ENCODE results near the gene HACD2. TPM values are rescaled to one million over a fixed set of nuclear protein-coding genes. Genes with fewer than 3 reads are reported as not detected.

HACD2 gene
- total RNA-seq, 4 donors from 2014 or later = 11.9 to 70.5 (median 48.2) TPM

DNA sequence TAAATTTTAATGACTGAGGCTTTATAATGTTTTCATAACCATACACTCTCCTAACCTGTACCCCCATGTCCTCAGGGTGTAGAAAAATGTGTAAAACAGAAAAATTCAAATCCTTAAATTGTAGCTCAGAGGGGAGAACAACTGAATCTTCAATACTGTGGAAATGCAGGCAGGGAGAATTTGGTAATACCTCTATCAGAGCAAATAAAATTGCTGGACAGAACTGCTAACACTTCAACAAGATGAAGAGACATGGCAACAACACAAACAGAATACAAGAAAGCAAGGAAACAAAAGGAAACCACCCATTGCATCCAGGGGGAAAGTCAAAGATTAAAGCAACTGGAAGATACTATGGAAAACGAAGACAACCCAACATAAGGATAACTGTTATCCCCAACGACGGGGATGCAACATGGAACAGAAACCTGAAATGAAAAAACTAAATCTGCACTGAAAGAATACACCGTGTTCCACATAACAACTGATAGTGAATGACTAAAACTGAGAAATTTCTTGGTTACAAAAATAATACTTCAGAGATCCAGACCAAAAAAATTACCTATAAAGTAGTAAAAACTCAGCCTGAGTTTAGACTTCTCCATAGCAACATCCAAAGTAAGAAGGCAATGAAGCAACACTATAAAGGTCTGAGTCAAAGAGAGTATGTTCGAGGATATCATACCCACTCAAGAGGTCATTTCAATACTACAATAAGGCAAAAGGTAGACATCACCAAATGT, 48.5 kb downstream of the HACD2 start:
- Histone ChIP-seq H3K27me3 (no peaks in the 10 kb centered on the region), H3K36me3 (no peaks in the 10 kb centered on the region), H3K27ac (no peak overlapping the region), H3K9me3 (no peaks in the 10 kb centered on the region), H3K4me3 (no peak overlapping the region), H3K4me1 (peaks cover 0 to 16% (median 8%) of the 10 kb centered on the region in 4 donors)
- in situ Hi-C loops (cut with MboI; ENCODE audit: low pct_ligation_motif_present in 1 of 4, low pct_unique_long_range_greater_than_20kb in 1 of 4, low sequenced_read_pairs in 3 of 4) (no loop called here), intact Hi-C loops (cut with DNase I; ENCODE audit: low total_unique reads) (no loop called here)
- no peak for DNase-seq
- TF ChIP-seq, protein P1, sequence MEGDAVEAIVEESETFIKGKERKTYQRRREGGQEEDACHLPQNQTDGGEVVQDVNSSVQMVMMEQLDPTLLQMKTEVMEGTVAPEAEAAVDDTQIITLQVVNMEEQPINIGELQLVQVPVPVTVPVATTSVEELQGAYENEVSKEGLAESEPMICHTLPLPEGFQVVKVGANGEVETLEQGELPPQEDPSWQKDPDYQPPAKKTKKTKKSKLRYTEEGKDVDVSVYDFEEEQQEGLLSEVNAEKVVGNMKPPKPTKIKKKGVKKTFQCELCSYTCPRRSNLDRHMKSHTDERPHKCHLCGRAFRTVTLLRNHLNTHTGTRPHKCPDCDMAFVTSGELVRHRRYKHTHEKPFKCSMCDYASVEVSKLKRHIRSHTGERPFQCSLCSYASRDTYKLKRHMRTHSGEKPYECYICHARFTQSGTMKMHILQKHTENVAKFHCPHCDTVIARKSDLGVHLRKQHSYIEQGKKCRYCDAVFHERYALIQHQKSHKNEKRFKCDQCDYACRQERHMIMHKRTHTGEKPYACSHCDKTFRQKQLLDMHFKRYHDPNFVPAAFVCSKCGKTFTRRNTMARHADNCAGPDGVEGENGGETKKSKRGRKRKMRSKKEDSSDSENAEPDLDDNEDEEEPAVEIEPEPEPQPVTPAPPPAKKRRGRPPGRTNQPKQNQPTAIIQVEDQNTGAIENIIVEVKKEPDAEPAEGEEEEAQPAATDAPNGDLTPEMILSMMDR (IDR thresholded peaks at IDR 0.05) = no peak
- TF ChIP-seq POLR2A (IDR thresholded peaks at IDR 0.05) (no peak), POLR2AphosphoS5 (IDR thresholded peaks at IDR 0.05) (no peak), EP300 (IDR thresholded peaks at IDR 0.05; ENCODE audit: low read depth) (no peak)
- WGBS, 2 donors (ENCODE audit: low coverage in 1 of 2) = 80 to 86% methylated on average over 4 to 5 of the region's 5 CpGs

DNA sequence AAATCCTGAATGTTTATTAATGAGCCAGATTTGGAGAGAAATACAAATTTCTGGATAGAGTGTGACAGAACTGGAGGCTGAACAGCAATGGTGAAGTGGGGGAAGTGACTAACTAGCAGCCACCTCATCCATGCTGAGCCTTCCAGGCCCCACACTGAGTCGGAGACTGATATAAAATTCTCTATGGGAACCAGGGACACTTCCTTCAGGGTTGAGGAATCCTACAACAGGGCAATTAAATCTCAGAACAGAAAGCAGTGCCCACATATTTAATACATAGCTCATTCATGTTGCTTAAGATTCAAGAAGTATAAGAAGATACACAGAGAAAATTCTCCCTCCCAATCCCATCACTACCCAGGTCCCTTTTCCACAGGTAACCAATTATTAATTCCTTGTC, 49.3 kb downstream of the HACD2 start:
- WGBS, 2 donors (ENCODE audit: low coverage in 1 of 2) = 65% methylated on average over 1 of the region's 1 CpG; no CpG with 5 or more reads in 1 of the 2 donors
- DNase-seq = no peak
- in situ Hi-C loops (cut with MboI; ENCODE audit: low pct_ligation_motif_present in 1 of 4, low pct_unique_long_range_greater_than_20kb in 1 of 4, low sequenced_read_pairs in 3 of 4) (no loop called here), intact Hi-C loops (cut with DNase I; ENCODE audit: low total_unique reads) (no loop called here)
- Histone ChIP-seq H3K4me3 (no peak overlapping the region), H3K27me3 (no peaks in the 10 kb centered on the region), H3K27ac (no peak overlapping the region), H3K9me3 (no peaks in the 10 kb centered on the region), H3K4me1 (peaks cover 0 to 16% (median 8%) of the 10 kb centered on the region in 4 donors), H3K36me3 (no peaks in the 10 kb centered on the region)
- TF ChIP-seq EP300 (IDR thresholded peaks at IDR 0.05; ENCODE audit: low read depth) (no peak), POLR2A (IDR thresholded peaks at IDR 0.05) (no peak), POLR2AphosphoS5 (IDR thresholded peaks at IDR 0.05) (no peak)
- TF ChIP-seq, protein P1 (IDR thresholded peaks at IDR 0.05) = no peak

- intact Hi-C loops (cut with DNase I; ENCODE audit: low total_unique reads) = no loop called here
- no peak for DNase-seq
- peaks cover 0 to 16% (median 8%) of the 10 kb centered on the region in 4 donors for H3K4me1 ChIP-seq
- no peaks in the 10 kb centered on the region for H3K36me3 ChIP-seq
- H3K4me3 ChIP-seq = no peak overlapping the region
- no peaks in the 10 kb centered on the region for H3K27me3 ChIP-seq
- in situ Hi-C loops (cut with MboI; ENCODE audit: low pct_ligation_motif_present in 1 of 4, low pct_unique_long_range_greater_than_20kb in 1 of 4, low sequenced_read_pairs in 3 of 4) = no loop called here
- WGBS, 2 donors (ENCODE audit: low coverage in 1 of 2) = 29 to 64% methylated on average over 1 to 4 of the region's 4 CpGs
- H3K9me3 ChIP-seq = no peaks in the 10 kb centered on the region
- H3K27ac ChIP-seq = no peak overlapping the region
- TF ChIP-seq POLR2A (IDR thresholded peaks at IDR 0.05) (no peak), EP300 (IDR thresholded peaks at IDR 0.05; ENCODE audit: low read depth) (no peak), POLR2AphosphoS5 (IDR thresholded peaks at IDR 0.05) (no peak)
- TF ChIP-seq, protein P1 (IDR thresholded peaks at IDR 0.05) = no peak
These were observed 50.6 kb downstream of the HACD2 start for GRCh38 chr3:123534264-123534663.

- Histone ChIP-seq H3K4me1 (peaks cover 0 to 16% (median 8%) of the 10 kb centered on the region in 4 donors), H3K36me3 (no peaks in the 10 kb centered on the region), H3K27me3 (no peaks in the 10 kb centered on the region), H3K9me3 (no peaks in the 10 kb centered on the region), H3K27ac (no peak overlapping the region), H3K4me3 (no peak overlapping the region)
- in situ Hi-C loops (cut with MboI; ENCODE audit: low pct_ligation_motif_present in 1 of 4, low pct_unique_long_range_greater_than_20kb in 1 of 4, low sequenced_read_pairs in 3 of 4) = no loop called here
- 79% methylated on average over 2 of the region's 2 CpGs; no CpG with 5 or more reads in 1 of the 2 donors for WGBS, 2 donors (ENCODE audit: low coverage in 1 of 2)
- no peak for TF ChIP-seq POLR2A (IDR thresholded peaks at IDR 0.05)
- intact Hi-C loops (cut with DNase I; ENCODE audit: low total_unique reads) = no loop called here
- no peak for DNase-seq
These were observed 51.2 kb downstream of the HACD2 start for GRCh38 chr3:123533554-123534159.
